Trophoblast cell (in vitro differentiated cells and primary cell): ENCODE results near the gene ITGA4.

Experiments used
- DNase-seq, 2 donors: peaks; one replicate each; pipeline ENCODE4 v3.0.0-alpha.2; 2016
- H2AFZ ChIP-seq: 2 replicates; pipeline ENCODE4 v1.6.1; 2013; ENCODE audit warnings: low read length, moderate library complexity, mild to moderate bottlenecking; ENCODE audit not compliant: insufficient read depth, poor library complexity
- H2AK5ac ChIP-seq: 2 replicates; pipeline ENCODE4 v1.6.1; 2013; ENCODE audit warnings: mild to moderate bottlenecking, low read length
- H2BK120ac ChIP-seq: 2 replicates; pipeline ENCODE4 v1.6.1; 2013; ENCODE audit warnings: low read length, mild to moderate bottlenecking, moderate library complexity; ENCODE audit not compliant: insufficient read depth, poor library complexity
- H2BK12ac ChIP-seq: 2 replicates; pipeline ENCODE4 v1.6.1; 2013; ENCODE audit warnings: mild to moderate bottlenecking, low read length, moderate library complexity
- H2BK5ac ChIP-seq: 2 replicates; pipeline ENCODE4 v1.6.1; 2013; ENCODE audit warnings: low read length, low read depth, moderate library complexity, mild to moderate bottlenecking; ENCODE audit not compliant: poor library complexity
- H3K14ac ChIP-seq: 2 replicates; pipeline ENCODE4 v1.6.1; 2013; ENCODE audit warnings: mild to moderate bottlenecking, low read length
- H3K18ac ChIP-seq: 2 replicates; pipeline ENCODE4 v1.6.1; 2013; ENCODE audit warnings: mild to moderate bottlenecking, low read length
- H3K23ac ChIP-seq: 2 replicates; pipeline ENCODE4 v1.6.1; 2013; ENCODE audit warnings: low read length
- H3K27ac ChIP-seq: 2 replicates; pipeline ENCODE4 v1.5.1; 2013; ENCODE audit warnings: low read depth, mild to moderate bottlenecking, inconsistent platforms, low read length, moderate library complexity
- H3K27me3 ChIP-seq: 2 replicates; pipeline ENCODE4 v1.6.1; 2013; ENCODE audit warnings: inconsistent platforms, mild to moderate bottlenecking, low read length, moderate library complexity; ENCODE audit not compliant: insufficient read depth
- H3K36me3 ChIP-seq, 2 experiments: 1 replicate in 1 of 2; 2 replicates in 1 of 2; pipeline ENCODE4 v1.6.1; 2013; ENCODE audit warnings: low read length in 2 of 2, mild to moderate bottlenecking in 2 of 2, moderate library complexity in 1 of 2; ENCODE audit not compliant: insufficient read depth in 2 of 2, control insufficient read depth in 1 of 2
- H3K4ac ChIP-seq: 2 replicates; pipeline ENCODE4 v1.6.1; 2013; ENCODE audit warnings: low read depth, mild to moderate bottlenecking, low read length, moderate library complexity
- H3K4me1 ChIP-seq, 2 experiments: 1 replicate in 1 of 2; 2 replicates in 1 of 2; pipeline ENCODE4 v1.6.1; 2013; ENCODE audit warnings: low read length in 2 of 2, mild to moderate bottlenecking in 2 of 2, moderate library complexity in 1 of 2; ENCODE audit not compliant: insufficient read depth in 2 of 2, control insufficient read depth in 1 of 2
- H3K4me2 ChIP-seq: 2 replicates; pipeline ENCODE4 v1.6.1; 2013; ENCODE audit warnings: inconsistent platforms, mild to moderate bottlenecking, low read length, moderate library complexity
- H3K4me3 ChIP-seq: 2 replicates; pipeline ENCODE4 v1.5.1; 2013; ENCODE audit warnings: mild to moderate bottlenecking, low read depth, low read length, inconsistent platforms
- H3K79me1 ChIP-seq: one replicate; pipeline ENCODE4 v1.6.1; 2013; ENCODE audit warnings: low read length
- H3K79me2 ChIP-seq: 2 replicates; pipeline ENCODE4 v1.6.1; 2013; ENCODE audit warnings: low read length, mild to moderate bottlenecking; ENCODE audit not compliant: control insufficient read depth, insufficient read depth, poor library complexity
- H3K9ac ChIP-seq: 2 replicates; pipeline ENCODE4 v1.6.1; 2013; ENCODE audit warnings: mild to moderate bottlenecking, low read length
- H3K9me3 ChIP-seq: 2 replicates; pipeline ENCODE4 v1.6.1; 2013; ENCODE audit warnings: low read depth, mild to moderate bottlenecking, control low read depth, inconsistent platforms, low read length; ENCODE audit not compliant: insufficient read depth
- H4K12ac ChIP-seq: 2 replicates; pipeline ENCODE4 v1.6.1; 2013; ENCODE audit warnings: low read depth, mild to moderate bottlenecking, low read length, moderate library complexity
- H4K8ac ChIP-seq: 2 replicates; pipeline ENCODE4 v1.6.1; 2013; ENCODE audit warnings: low read depth, mild to moderate bottlenecking, low read length, moderate library complexity
- H4K91ac ChIP-seq: one replicate; pipeline ENCODE4 v1.6.1; 2013; ENCODE audit warnings: low read depth, mild to moderate bottlenecking, low read length, moderate library complexity
- WGBS: extraction: QIAGEN DNeasy Blood & Tissue Kit; methylation state at CpG from one replicate; pipeline ENCODE4 v1.1.7; 2013; ENCODE audit warnings: missing lambda C conversion rate; ENCODE audit not compliant: insufficient read length, insufficient coverage; ENCODE audit errors: extremely low coverage; 5-methylcytosine and 5-hydroxymethylcytosine counted together

ITGA4 gene

DNA sequence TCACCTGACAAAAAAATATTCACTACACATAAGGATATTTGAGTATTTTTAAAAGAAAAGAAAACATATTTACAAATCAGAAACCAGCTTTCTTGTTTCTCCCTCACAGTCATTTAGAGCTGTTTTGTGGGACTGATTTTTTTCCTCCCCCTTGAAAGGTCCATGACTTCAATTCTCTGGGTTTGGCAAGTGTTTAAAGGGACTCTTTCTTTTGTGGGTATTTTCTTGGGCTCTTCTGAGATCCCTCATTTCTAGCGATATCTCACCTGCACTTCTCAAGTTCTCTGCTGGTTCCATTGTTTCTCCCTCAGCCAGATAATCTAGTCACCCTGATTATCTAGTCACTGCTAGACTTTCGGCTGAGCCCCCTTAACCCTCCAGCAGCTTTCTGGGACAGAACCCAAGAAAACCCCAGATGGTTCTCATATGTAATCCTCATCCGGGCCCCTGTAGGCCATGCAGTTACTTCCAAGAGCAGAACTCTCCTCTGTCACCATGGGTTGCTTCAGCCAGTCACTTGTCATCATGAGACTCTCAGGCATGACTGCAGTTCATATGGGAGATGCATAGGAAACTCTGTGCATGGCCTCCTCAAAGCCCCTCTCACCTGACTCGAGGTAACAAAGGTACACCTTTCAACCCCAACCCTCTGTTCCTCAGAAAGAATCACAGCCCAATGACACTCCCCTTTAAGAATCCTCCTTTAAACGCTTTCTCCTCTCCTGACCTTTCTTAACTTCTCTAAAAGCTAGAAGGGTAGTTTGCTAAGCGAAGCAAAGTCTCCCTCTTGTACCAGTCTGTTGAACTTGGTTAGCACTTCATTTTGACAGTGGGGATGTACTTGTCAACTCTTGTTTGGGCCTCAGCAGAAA is 36.7 kb upstream of the ITGA4 start:
- Histone ChIP-seq H4K12ac (no peak overlapping the region), H3K4ac (no peak overlapping the region), H2AK5ac (no peak overlapping the region), H3K23ac (no peak overlapping the region), H2BK5ac (peak overlapping the region; percentile 17), H3K27ac (no peak overlapping the region), H3K18ac (no peak overlapping the region), H2AFZ (no peak overlapping the region), H3K79me2 (no peaks in the 10 kb centered on the region), H3K14ac (no peak overlapping the region), H3K36me3 (no peaks in the 10 kb centered on the region), H2BK120ac (no peak overlapping the region), H3K4me3 (no peak overlapping the region), H3K79me1 (no peaks in the 10 kb centered on the region), H2BK12ac (no peak overlapping the region), H3K4me2 (no peak overlapping the region), H3K9me3 (no peaks in the 10 kb centered on the region), H4K91ac (no peak overlapping the region), H4K8ac (no peak overlapping the region), H3K4me1 (no peaks in the 10 kb centered on the region), H3K9ac (no peak overlapping the region), H3K27me3 (no peaks in the 10 kb centered on the region)
- DNase-seq, result no peak
- no CpG with 5 or more reads among the region's 6 CpGs for WGBS

DNA sequence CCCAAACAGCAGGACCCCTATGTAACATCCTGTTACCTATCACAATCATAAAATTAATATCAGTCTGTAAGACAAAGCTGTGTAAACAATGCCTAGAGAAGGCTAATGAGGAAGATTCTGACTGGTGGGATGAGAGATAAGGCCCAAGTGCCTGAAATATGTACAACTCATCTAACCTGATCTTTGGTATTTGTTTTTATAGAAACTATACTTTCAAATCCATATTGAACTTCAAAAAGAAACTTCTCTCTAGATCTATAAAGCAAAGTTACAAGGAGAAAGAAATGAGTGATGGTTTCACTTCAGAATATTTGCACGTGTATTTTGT is 36.1 kb upstream of the ITGA4 start:
- Histone ChIP-seq H3K4ac (no peak overlapping the region), H3K4me1 (no peaks in the 10 kb centered on the region), H3K4me3 (no peak overlapping the region), H3K18ac (no peak overlapping the region), H3K9ac (no peak overlapping the region), H3K23ac (no peak overlapping the region), H3K4me2 (no peak overlapping the region), H2BK120ac (no peak overlapping the region), H4K12ac (no peak overlapping the region), H3K27me3 (no peaks in the 10 kb centered on the region), H2AK5ac (no peak overlapping the region), H2BK12ac (no peak overlapping the region), H3K79me1 (no peaks in the 10 kb centered on the region), H3K14ac (no peak overlapping the region), H2AFZ (no peak overlapping the region), H3K36me3 (no peaks in the 10 kb centered on the region), H2BK5ac (no peak overlapping the region), H3K27ac (no peak overlapping the region), H4K8ac (no peak overlapping the region), H3K79me2 (no peaks in the 10 kb centered on the region), H4K91ac (no peak overlapping the region), H3K9me3 (no peaks in the 10 kb centered on the region)
- DNase-seq, result no peak
- WGBS, result no CpG with 5 or more reads among the region's 1 CpG

GRCh38 chr2:181421464-181421863 is 35.7 kb upstream of the ITGA4 start:
- Histone ChIP-seq H2AK5ac (no peak overlapping the region), H3K4me2 (no peak overlapping the region), H3K79me2 (no peaks in the 10 kb centered on the region), H2BK120ac (no peak overlapping the region), H3K27ac (no peak overlapping the region), H3K23ac (no peak overlapping the region), H3K4me3 (no peak overlapping the region), H4K12ac (no peak overlapping the region), H4K91ac (no peak overlapping the region), H2BK12ac (no peak overlapping the region), H3K14ac (no peak overlapping the region), H2AFZ (no peak overlapping the region), H3K36me3 (no peaks in the 10 kb centered on the region), H3K9me3 (no peaks in the 10 kb centered on the region), H3K4ac (no peak overlapping the region), H3K79me1 (no peaks in the 10 kb centered on the region), H4K8ac (no peak overlapping the region), H3K18ac (no peak overlapping the region), H2BK5ac (no peak overlapping the region), H3K27me3 (no peaks in the 10 kb centered on the region), H3K4me1 (no peaks in the 10 kb centered on the region), H3K9ac (no peak overlapping the region)
- no peak for DNase-seq
- no CpG with 5 or more reads among the region's 2 CpGs for WGBS

DNA sequence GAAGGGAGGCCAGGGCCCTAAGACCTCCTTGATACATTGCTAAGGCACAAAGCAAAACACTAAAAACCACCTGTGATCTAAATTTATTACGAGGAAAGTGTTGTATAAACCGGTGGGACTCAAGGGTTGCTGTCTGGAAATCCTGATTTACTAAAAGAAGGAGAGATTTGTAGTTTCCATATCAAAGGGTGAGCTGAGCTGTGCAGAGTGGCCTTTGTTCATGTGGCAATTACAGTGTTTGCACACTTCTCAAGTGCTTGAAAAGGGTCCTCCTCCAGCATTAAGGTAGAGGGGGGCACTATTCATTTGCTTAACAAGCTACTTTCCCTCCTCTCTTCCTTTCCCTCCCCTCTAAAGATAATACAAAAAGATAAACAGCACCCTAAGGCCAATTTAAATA is 30.5 kb upstream of the ITGA4 start:
- H4K8ac ChIP-seq, result no peak overlapping the region
- H3K9me3 ChIP-seq, result no peaks in the 10 kb centered on the region
- no peak overlapping the region for H2AFZ ChIP-seq
- H3K79me1 ChIP-seq, result no peaks in the 10 kb centered on the region
- no peak overlapping the region for H3K9ac ChIP-seq
- H3K4me2 ChIP-seq, result no peak overlapping the region
- no peak overlapping the region for H2BK120ac ChIP-seq
- no peak overlapping the region for H4K91ac ChIP-seq
- H3K14ac ChIP-seq, result no peak overlapping the region
- H3K18ac ChIP-seq, result no peak overlapping the region
- H3K36me3 ChIP-seq, result no peaks in the 10 kb centered on the region
- H3K4me3 ChIP-seq, result no peak overlapping the region
- H3K27me3 ChIP-seq, result no peaks in the 10 kb centered on the region
- WGBS, result no CpG with 5 or more reads among the region's 2 CpGs
- no peak overlapping the region for H3K4ac ChIP-seq
- H3K23ac ChIP-seq, result no peak overlapping the region
- no peaks in the 10 kb centered on the region for H3K4me1 ChIP-seq
- no peak for DNase-seq
- no peak overlapping the region for H2AK5ac ChIP-seq
- no peaks in the 10 kb centered on the region for H3K79me2 ChIP-seq
- no peak overlapping the region for H4K12ac ChIP-seq
- no peak overlapping the region for H2BK5ac ChIP-seq
- no peak overlapping the region for H3K27ac ChIP-seq
- no peak overlapping the region for H2BK12ac ChIP-seq
